Measurements from ENCODE around the gene FOXC1. TPM values are rescaled to one million over a fixed set of nuclear protein-coding genes. Genes with fewer than 3 reads are reported as not detected.

FOXC1 gene
- total RNA-seq, 4 donors from 2014 or later: 36.0 to 53.7 (median 50.2) TPM

- peaks cover 0 to 86% of the 10 kb centered on the region in 2 donors for H3K27me3 ChIP-seq
- TF ChIP-seq EP300 (IDR thresholded peaks at IDR 0.05): peak in 1 of 2 donors; percentile 49
- no peak for TF ChIP-seq POLR2A (IDR thresholded peaks at IDR 0.05)
- TF ChIP-seq CTCF (IDR thresholded peaks at IDR 0.05): no peak
- DNase-seq (ENCODE audit: low spot score in 2 of 2): no peak
- peak overlapping the region; percentile 16 to 93 (median 83) for H3K27ac ChIP-seq
- H3K4me3 ChIP-seq: peak overlapping the region in 3 of 4 donors; percentile 52 to 67 (median 54)
- peaks cover 0 to 55% (median 9%) of the 10 kb centered on the region in 4 donors for H3K4me1 ChIP-seq
- H3K9me3 ChIP-seq: no peaks in the 10 kb centered on the region
- 34 to 38% methylated on average over 18 of the region's 18 CpGs for WGBS, 2 donors
- H3K36me3 ChIP-seq: peaks cover 0 to 4% (median 0%) of the 10 kb centered on the region in 3 donors
Measured at GRCh38 chr6:1625794-1626435, 16.2 kb downstream of the FOXC1 start.

GRCh38 chr6:1626481-1626880 lies 16.8 kb downstream of the FOXC1 start:
- TF ChIP-seq EP300 (IDR thresholded peaks at IDR 0.05) (no peak), CTCF (IDR thresholded peaks at IDR 0.05) (no peak), POLR2A (IDR thresholded peaks at IDR 0.05) (no peak)
- no peak for DNase-seq (ENCODE audit: low spot score in 2 of 2)
- H3K27ac ChIP-seq: peak overlapping the region in 1 of 4 donors; percentile 89
- H3K4me1 ChIP-seq: peaks cover 0 to 55% (median 8%) of the 10 kb centered on the region in 4 donors
- WGBS, 2 donors: 15 to 45% methylated on average over 4 of the region's 4 CpGs
- peaks cover 0 to 4% (median 0%) of the 10 kb centered on the region in 3 donors for H3K36me3 ChIP-seq
- no peaks in the 10 kb centered on the region for H3K9me3 ChIP-seq
- H3K27me3 ChIP-seq: peaks cover 0 to 80% of the 10 kb centered on the region in 2 donors
- H3K4me3 ChIP-seq: peak overlapping the region in 1 of 4 donors; percentile 67

- H3K4me1 ChIP-seq: peaks cover 0 to 45% (median 8%) of the 10 kb centered on the region in 4 donors
- no peaks in the 10 kb centered on the region for H3K36me3 ChIP-seq
- DNase-seq (ENCODE audit: low spot score in 2 of 2): no peak
- H3K27me3 ChIP-seq: peaks cover 0 to 66% of the 10 kb centered on the region in 2 donors
- TF ChIP-seq POLR2A (IDR thresholded peaks at IDR 0.05) (no peak), CTCF (IDR thresholded peaks at IDR 0.05) (no peak), EP300 (IDR thresholded peaks at IDR 0.05) (no peak)
- 42 to 57% methylated on average over 10 of the region's 10 CpGs for WGBS, 2 donors
- no peak overlapping the region for H3K4me3 ChIP-seq
- no peaks in the 10 kb centered on the region for H3K9me3 ChIP-seq
- H3K27ac ChIP-seq: peak overlapping the region in 2 of 4 donors; percentile 60 to 89
Measured at GRCh38 chr6:1627827-1628560, 18.3 kb downstream of the FOXC1 start.

GRCh38 chr6:1629316-1629715 lies 19.6 kb downstream of the FOXC1 start:
- no peak for DNase-seq (ENCODE audit: low spot score in 2 of 2)
- WGBS, 2 donors: 77 to 78% methylated on average over 14 of the region's 14 CpGs
- Histone ChIP-seq H3K27ac (peak overlapping the region in 2 of 4 donors; percentile 14 to 45), H3K27me3 (peaks cover 0 to 56% of the 10 kb centered on the region in 2 donors), H3K4me1 (peaks cover 0 to 35% (median 8%) of the 10 kb centered on the region in 4 donors), H3K4me3 (no peak overlapping the region), H3K9me3 (no peaks in the 10 kb centered on the region), H3K36me3 (peaks cover 0 to 2% (median 0%) of the 10 kb centered on the region in 3 donors)
- TF ChIP-seq POLR2A (IDR thresholded peaks at IDR 0.05) (no peak), CTCF (IDR thresholded peaks at IDR 0.05) (no peak), EP300 (IDR thresholded peaks at IDR 0.05) (no peak)

Data from tibial nerve (tissue), 4 donors.